Natural killer cell treated with Interleukin-12 subunit alpha and Interleukin-12 subunit beta and Interleukin-15 and Interleukin-18, amount 100 ng/mL, for 72 hours (primary cell): ENCODE data around the gene TCHP. TPM values are rescaled to one million over a fixed set of nuclear protein-coding genes. Genes with fewer than 3 reads are reported as not detected.

Experiments used
- ATAC-seq, 2 donors: fragments of 150-1000 bp; cut with Tn5 transposase in 1 of 2; sonication (Bioruptor Pico), chemical (Tn5 transposase) in 1 of 2; 2 replicates each; pipeline ENCODE4 v1.10.0; 2021
- DNase-seq: peaks from one replicate; pipeline ENCODE4 v3.0.0; 2022; ENCODE audit warnings: low spot score
- H3K27ac Mint-ChIP-seq, 2 donors: 1 replicate in 1 of 2; 2 replicates in 1 of 2; pipeline ENCODE4 v1.8.0; 2022; ENCODE audit warnings: mixed read lengths in 2 of 2, mild to moderate bottlenecking in 1 of 2, moderate library complexity in 1 of 2
- H3K27me3 Mint-ChIP-seq, 2 donors: 1 replicate in 1 of 2; 2 replicates in 1 of 2; pipeline ENCODE4 v1.8.0; 2022; ENCODE audit warnings: mixed read lengths in 2 of 2
- H3K36me3 Mint-ChIP-seq: one replicate; pipeline ENCODE4 v1.8.0; 2022; ENCODE audit warnings: mixed read lengths
- H3K4me1 Mint-ChIP-seq, 2 donors: 1 replicate in 1 of 2; 2 replicates in 1 of 2; pipeline ENCODE4 v1.8.0; 2022; ENCODE audit warnings: low read depth in 2 of 2, mixed read lengths in 2 of 2, mild to moderate bottlenecking in 1 of 2
- H3K4me3 Mint-ChIP-seq: one replicate; pipeline ENCODE4 v1.8.0; 2022; ENCODE audit warnings: mixed read lengths
- H3K9me3 Mint-ChIP-seq: 2 replicates; pipeline ENCODE4 v1.8.0; 2022; ENCODE audit warnings: mixed read lengths
- total RNA-seq, 2 donors: library from RNA; stranded (reverse); gene quantifications; one replicate each; pipeline ENCODE4 v1.2.3, GENCODE V29; 2022

TCHP gene
- total RNA-seq, 2 donors from 2014 or later, result 20.5 to 31.1 TPM

- Mint-ChIP-seq H3K27me3 (no peaks in the 10 kb centered on the region), H3K9me3 (no peaks in the 10 kb centered on the region), H3K4me3 (peak overlapping the region; percentile 61), H3K27ac (peak overlapping the region; percentile 82 to 85), H3K4me1 (peaks cover 28 to 32% of the 10 kb centered on the region in 2 donors), H3K36me3 (peaks cover 17% of the 10 kb centered on the region)
- DNase-seq, result no peak
- peak; percentile 77 to 83 for ATAC-seq
Measured at GRCh38 chr12:109944561-109945359, 44.7 kb downstream of the TCHP start.

- DNase-seq, result no peak
- H3K4me1 Mint-ChIP-seq, result peaks cover 28 to 32% of the 10 kb centered on the region in 2 donors
- H3K27ac Mint-ChIP-seq, result peak overlapping the region; percentile 67 to 82
- no peak overlapping the region for H3K4me3 Mint-ChIP-seq
- H3K27me3 Mint-ChIP-seq, result no peaks in the 10 kb centered on the region
- H3K36me3 Mint-ChIP-seq, result peaks cover 32% of the 10 kb centered on the region
- ATAC-seq, result no peak
- H3K9me3 Mint-ChIP-seq, result no peaks in the 10 kb centered on the region
Measured at GRCh38 chr12:109946505-109946904, 46.4 kb downstream of the TCHP start.

- no peak overlapping the region for H3K4me3 Mint-ChIP-seq
- ATAC-seq (no peak), DNase-seq (no peak)
- no peaks in the 10 kb centered on the region for H3K9me3 Mint-ChIP-seq
- no peaks in the 10 kb centered on the region for H3K27me3 Mint-ChIP-seq
- H3K4me1 Mint-ChIP-seq, result peaks cover 28 to 32% of the 10 kb centered on the region in 2 donors
- peak overlapping the region; percentile 67 to 82 for H3K27ac Mint-ChIP-seq
- peaks cover 36% of the 10 kb centered on the region for H3K36me3 Mint-ChIP-seq
Measured at GRCh38 chr12:109946913-109947312, 46.8 kb downstream of the TCHP start.

- Mint-ChIP-seq H3K4me1 (peaks cover 31 to 37% of the 10 kb centered on the region in 2 donors), H3K27me3 (no peaks in the 10 kb centered on the region), H3K4me3 (no peak overlapping the region), H3K9me3 (no peaks in the 10 kb centered on the region), H3K27ac (peak overlapping the region; percentile 67 to 82), H3K36me3 (peaks cover 43% of the 10 kb centered on the region)
- DNase-seq (no peak), ATAC-seq (no peak)
Measured at GRCh38 chr12:109947521-109947920, 47.4 kb downstream of the TCHP start.

- DNase-seq (no peak), ATAC-seq (no peak)
- H3K4me3 Mint-ChIP-seq, result no peak overlapping the region
- H3K27ac Mint-ChIP-seq, result peak overlapping the region; percentile 67 to 82
- H3K27me3 Mint-ChIP-seq, result no peaks in the 10 kb centered on the region
- H3K36me3 Mint-ChIP-seq, result peaks cover 48% of the 10 kb centered on the region
- peaks cover 37 to 44% of the 10 kb centered on the region in 2 donors for H3K4me1 Mint-ChIP-seq
- no peaks in the 10 kb centered on the region for H3K9me3 Mint-ChIP-seq
Measured at GRCh38 chr12:109948368-109948767, 48.3 kb downstream of the TCHP start.

GRCh38 chr12:109949089-109949488, 49.0 kb downstream of the TCHP start:
- Mint-ChIP-seq H3K27me3 (no peaks in the 10 kb centered on the region), H3K9me3 (no peaks in the 10 kb centered on the region), H3K27ac (peak overlapping the region in 1 of 2 donors; percentile 82), H3K36me3 (peaks cover 48% of the 10 kb centered on the region), H3K4me1 (peaks cover 37 to 44% of the 10 kb centered on the region in 2 donors), H3K4me3 (no peak overlapping the region)
- DNase-seq (no peak), ATAC-seq (no peak)

- no peaks in the 10 kb centered on the region for H3K27me3 Mint-ChIP-seq
- no peak overlapping the region for H3K27ac Mint-ChIP-seq
- H3K4me3 Mint-ChIP-seq, result no peak overlapping the region
- DNase-seq (no peak), ATAC-seq (no peak)
- H3K36me3 Mint-ChIP-seq, result peaks cover 42% of the 10 kb centered on the region
- H3K9me3 Mint-ChIP-seq, result no peaks in the 10 kb centered on the region
- peaks cover 27 to 33% of the 10 kb centered on the region in 2 donors for H3K4me1 Mint-ChIP-seq
Measured at GRCh38 chr12:109950625-109951024, 50.6 kb downstream of the TCHP start.

GRCh38 chr12:109951136-109951535, 51.1 kb downstream of the TCHP start:
- DNase-seq, result no peak
- Mint-ChIP-seq H3K9me3 (no peaks in the 10 kb centered on the region), H3K27me3 (no peaks in the 10 kb centered on the region), H3K4me1 (peaks cover 27 to 33% of the 10 kb centered on the region in 2 donors), H3K4me3 (no peak overlapping the region), H3K27ac (peak overlapping the region in 1 of 2 donors; percentile 40), H3K36me3 (peaks cover 42% of the 10 kb centered on the region)
- no peak for ATAC-seq

GRCh38 chr12:109951751-109952150, 51.7 kb downstream of the TCHP start:
- no peak for DNase-seq
- Mint-ChIP-seq H3K36me3 (peaks cover 39% of the 10 kb centered on the region), H3K27me3 (no peaks in the 10 kb centered on the region), H3K9me3 (no peaks in the 10 kb centered on the region), H3K4me3 (no peak overlapping the region), H3K27ac (peak overlapping the region; percentile 40 to 66), H3K4me1 (peaks cover 24 to 29% of the 10 kb centered on the region in 2 donors)
- peak in 1 of 2 donors; percentile 20 for ATAC-seq

- H3K36me3 Mint-ChIP-seq, result peaks cover 34% of the 10 kb centered on the region
- no peaks in the 10 kb centered on the region for H3K27me3 Mint-ChIP-seq
- H3K4me3 Mint-ChIP-seq, result no peak overlapping the region
- no peaks in the 10 kb centered on the region for H3K9me3 Mint-ChIP-seq
- H3K27ac Mint-ChIP-seq, result peak overlapping the region; percentile 40 to 66
- ATAC-seq, result peak; percentile 46 to 61
- peaks cover 18 to 23% of the 10 kb centered on the region in 2 donors for H3K4me1 Mint-ChIP-seq
- DNase-seq, result no peak
Measured at GRCh38 chr12:109952160-109952858, 52.2 kb downstream of the TCHP start.

- no peaks in the 10 kb centered on the region for H3K27me3 Mint-ChIP-seq
- peaks cover 33% of the 10 kb centered on the region for H3K36me3 Mint-ChIP-seq
- peak overlapping the region; percentile 40 to 66 for H3K27ac Mint-ChIP-seq
- no peaks in the 10 kb centered on the region for H3K9me3 Mint-ChIP-seq
- DNase-seq (no peak), ATAC-seq (no peak)
- no peak overlapping the region for H3K4me3 Mint-ChIP-seq
- peaks cover 13 to 18% of the 10 kb centered on the region in 2 donors for H3K4me1 Mint-ChIP-seq
Measured at GRCh38 chr12:109952873-109953272, 52.8 kb downstream of the TCHP start.

GRCh38 chr12:109953656-109954055, 53.6 kb downstream of the TCHP start:
- Mint-ChIP-seq H3K4me1 (peaks cover 9 to 11% of the 10 kb centered on the region in 2 donors), H3K9me3 (no peaks in the 10 kb centered on the region), H3K27me3 (no peaks in the 10 kb centered on the region), H3K4me3 (no peak overlapping the region), H3K27ac (peak overlapping the region; percentile 40 to 66), H3K36me3 (peaks cover 33% of the 10 kb centered on the region)
- no peak for DNase-seq
- no peak for ATAC-seq

GRCh38 chr12:109958374-109958773, 58.3 kb downstream of the TCHP start:
- Mint-ChIP-seq H3K27ac (no peak overlapping the region), H3K4me1 (peaks cover 0 to 6% of the 10 kb centered on the region in 2 donors), H3K9me3 (no peaks in the 10 kb centered on the region), H3K36me3 (peaks cover 10% of the 10 kb centered on the region), H3K4me3 (no peak overlapping the region), H3K27me3 (no peaks in the 10 kb centered on the region)
- ATAC-seq, result no peak
- DNase-seq, result no peak
